Measurements from ENCODE around the gene ADGRG4. TPM values are rescaled to one million over a fixed set of nuclear protein-coding genes. Genes with fewer than 3 reads are reported as not detected.

The ADGRG4 gene
- total and polyA plus RNA-seq, 2 of the 8 experiments (the other 6 are each of a cell fraction or from before 2014, with no cell fraction given): not detected

DNA sequence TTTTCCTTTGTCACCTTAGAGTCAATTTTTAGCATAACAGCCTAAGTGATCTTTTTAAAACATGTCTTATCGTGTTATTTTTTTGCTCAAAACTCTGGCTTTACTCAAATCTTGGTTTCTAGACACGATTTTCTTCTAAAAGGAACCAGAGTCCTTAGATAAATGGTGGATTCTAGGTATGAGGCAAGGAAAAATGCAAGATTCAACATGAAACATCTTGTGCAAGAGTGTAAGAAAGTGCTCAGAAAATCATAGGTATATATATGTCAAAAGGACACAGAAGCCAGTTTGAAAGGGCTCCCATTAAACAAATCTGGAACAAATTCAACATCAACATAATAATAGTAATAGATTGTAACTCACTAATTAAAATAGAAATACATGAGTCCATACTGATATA is 8.1 kb upstream of the ADGRG4 start:
- no peaks in the 10 kb centered on the region for H3K36me3 ChIP-seq (ENCODE audit: control insufficient read depth in 2 of 4, insufficient read depth in 4 of 4, low read length in 3 of 4)
- H2BK12ac ChIP-seq (ENCODE audit: low read depth, low read length): no peak overlapping the region
- no peak overlapping the region for H4K8ac ChIP-seq (ENCODE audit: extremely low read depth, insufficient read depth, low read length)
- FAIRE-seq (no peak), DNase-seq (ENCODE audit: low read depth in 1 of 2, low spot score in 2 of 2) (no peak)
- ChIA-PET CTCF (ENCODE audit: partially characterized antibody) (no interaction called here), POLR2A (ENCODE audit: partially characterized antibody) (no interaction called here)
- H3K79me2 ChIP-seq (ENCODE audit: control insufficient read depth in 1 of 2, insufficient read depth in 2 of 2, low read length in 2 of 2): no peaks in the 10 kb centered on the region
- H4K5ac ChIP-seq (ENCODE audit: insufficient read length, low read depth, low read length): no peak overlapping the region
- H3K14ac ChIP-seq (ENCODE audit: insufficient read length): no peak overlapping the region
- H4K20me1 ChIP-seq (replicated peaks in 1 of 2; ENCODE audit: control insufficient read depth in 1 of 2, insufficient read depth in 2 of 2, low read length in 2 of 2): no peaks in the 10 kb centered on the region
- WGBS, 2 experiments (ENCODE audit: extremely low coverage in 1 of 2, insufficient coverage in 1 of 2, insufficient read length in 1 of 2, insufficient replicate concordance in 2 of 2, low coverage in 1 of 2, low lambda C conversion rate in 2 of 2, missing lambda C conversion rate in 1 of 2): 83% methylated on average over 2 of the region's 2 CpGs; no CpG with 5 or more reads in 1 of the 2 experiments
- H2BK120ac ChIP-seq (replicated peaks; ENCODE audit: low read depth, low read length): no peak overlapping the region
- no peak overlapping the region for H2BK5ac ChIP-seq (ENCODE audit: low read depth, low read length)
- H3K79me1 ChIP-seq (ENCODE audit: low read depth, low read length): no peaks in the 10 kb centered on the region
- no peak overlapping the region for H3K56ac ChIP-seq (replicated peaks; ENCODE audit: insufficient read length, low read depth, low read length)
- H4K91ac ChIP-seq (replicated peaks; ENCODE audit: insufficient read length, low read length): no peak overlapping the region
- H3K9ac ChIP-seq (replicated peaks in 1 of 4; ENCODE audit: extremely low read depth in 1 of 4, low read depth in 3 of 4, low read length in 3 of 4): no peak overlapping the region
- H3K23me2 ChIP-seq (ENCODE audit: low read depth, low read length): no peaks in the 10 kb centered on the region
- no peak overlapping the region for H3K18ac ChIP-seq (ENCODE audit: extremely low read depth, low read length)
- no peak overlapping the region for H2AFZ ChIP-seq (ENCODE audit: low read length)
- no peak overlapping the region for H3K23ac ChIP-seq (ENCODE audit: insufficient read length)
- H3K4me1 ChIP-seq (replicated peaks in 1 of 4; ENCODE audit: control insufficient read depth in 3 of 4, insufficient read depth in 4 of 4, low read length in 3 of 4): no peaks in the 10 kb centered on the region
- H2BK20ac ChIP-seq (ENCODE audit: low read length): no peak overlapping the region
- no peak overlapping the region for H2AK5ac ChIP-seq (ENCODE audit: low read depth, low read length)
- TF ChIP-seq CHD1 (IDR thresholded peaks at IDR 0.05; ENCODE audit: low read depth, low read length): no peak
- no peak overlapping the region for H3K27ac ChIP-seq (ENCODE audit: low read depth, low read length)
- no peak overlapping the region for H3K4ac ChIP-seq (replicated peaks; ENCODE audit: insufficient read length, low read depth, low read length)
- no peak overlapping the region for H2BK15ac ChIP-seq (ENCODE audit: low read length)
- no peaks in the 10 kb centered on the region for H3K27me3 ChIP-seq (replicated peaks in 1 of 4; ENCODE audit: control insufficient read depth in 3 of 4, extremely low read depth in 1 of 4, insufficient read depth in 3 of 4, low read length in 3 of 4)
- H3K9me3 ChIP-seq (ENCODE audit: insufficient read depth in 2 of 2, low read depth in 1 of 2, low read length in 1 of 2): no peaks in the 10 kb centered on the region
- no peak overlapping the region for H3K4me3 ChIP-seq (ENCODE audit: extremely low read depth in 1 of 4, insufficient read depth in 2 of 4, low read depth in 3 of 4, low read length in 4 of 4)
- no peak overlapping the region for H3K4me2 ChIP-seq (ENCODE audit: insufficient read depth in 1 of 2, low read depth in 2 of 2, low read length in 2 of 2)
